Natural killer cell (primary cell): Measurements from ENCODE around the gene JPH3. TPM values are rescaled to one million over a fixed set of nuclear protein-coding genes. Genes with fewer than 3 reads are reported as not detected.

Experiments used
- ATAC-seq, 3 donors: fragments of 150-1000 bp in 2 of 3; fragments of 200-7000 bp in 1 of 3; cut with Tn5 transposase; 1 replicate in 1 of 3; 2 replicates in 2 of 3; pipeline ENCODE4 v1.10.0; 2021; ENCODE audit warnings: mild to moderate bottlenecking in 2 of 3, moderate library complexity in 2 of 3
- DNase-seq, 2 donors: peaks; one replicate each; pipeline versions ENCODE4 v3.0.0 to v3.0.0-alpha.2; 2013 to 2021; ENCODE audit warnings: mixed read lengths in 1 of 2
- H3K27ac ChIP-seq: one replicate; pipeline ENCODE4 v1.5.1; 2013; ENCODE audit warnings: mild to moderate bottlenecking, low read length
- H3K27me3 ChIP-seq: one replicate; pipeline ENCODE4 v1.6.1; 2013; ENCODE audit warnings: low read length; ENCODE audit not compliant: control insufficient read depth, insufficient read depth
- H3K36me3 ChIP-seq: one replicate; pipeline ENCODE4 v1.6.1; 2013; ENCODE audit warnings: low read length; ENCODE audit not compliant: control insufficient read depth, insufficient read depth
- H3K4me1 ChIP-seq: one replicate; pipeline ENCODE4 v1.6.1; 2013; ENCODE audit warnings: low read length; ENCODE audit not compliant: control insufficient read depth, insufficient read depth
- H3K4me3 ChIP-seq: one replicate; pipeline ENCODE4 v1.5.1; 2013; ENCODE audit warnings: low read length
- H3K9me3 ChIP-seq: one replicate; pipeline ENCODE4 v1.6.1; 2013; ENCODE audit warnings: low read length; ENCODE audit not compliant: control insufficient read depth, insufficient read depth
- H3K27ac Mint-ChIP-seq, 2 donors: one replicate each; pipeline ENCODE4 v1.8.0; 2022; ENCODE audit warnings: mild to moderate bottlenecking in 2 of 2, mixed read lengths in 2 of 2, moderate library complexity in 1 of 2
- H3K27me3 Mint-ChIP-seq, 2 donors: one replicate each; pipeline ENCODE4 v1.8.0; 2022; ENCODE audit warnings: low read depth in 2 of 2, mixed read lengths in 2 of 2
- H3K36me3 Mint-ChIP-seq: one replicate; pipeline ENCODE4 v1.8.0; 2022; ENCODE audit warnings: mixed read lengths
- H3K4me1 Mint-ChIP-seq, 2 donors: one replicate each; pipeline ENCODE4 v1.8.0; 2022; ENCODE audit warnings: mixed read lengths in 2 of 2
- H3K4me3 Mint-ChIP-seq: one replicate; pipeline ENCODE4 v1.8.0; 2022; ENCODE audit warnings: mild to moderate bottlenecking, moderate library complexity, mixed read lengths
- H3K9me3 Mint-ChIP-seq, 2 donors: one replicate each; pipeline ENCODE4 v1.8.0; 2022; ENCODE audit warnings: mixed read lengths in 2 of 2
- CTCF ChIP-seq: fragments of 200-600 bp; IDR thresholded peaks from one replicate; pipeline ENCODE4 v1.8.0; 2022; ENCODE audit warnings: antibody characterized with exemption
- WGBS: methylation state at CpG from one replicate; pipeline ENCODE4 v1.1.7; 2013; ENCODE audit warnings: missing lambda C conversion rate; ENCODE audit not compliant: insufficient coverage; 5-methylcytosine and 5-hydroxymethylcytosine counted together
- intact Hi-C: fragments of 100-400 bp; cut with micrococcal nuclease; formaldehyde crosslinking; loops from one replicate; pipeline ENCODE4 v1.14.2; 2022
- total RNA-seq, 4 donors: library from RNA; stranded (reverse); fragments of 120-200 nt in 1 of 4; gene quantifications; one replicate each; pipeline versions ENCODE4 v1.2.3 to v1.2.4, GENCODE V29; 2013 to 2022

JPH3 gene
- total RNA-seq, 3 donors from 2014 or later (not counting 1 experiment from before 2014, with no cell fraction given), result not detected

- Mint-ChIP-seq H3K4me3 (no peak overlapping the region), H3K27ac (no peak overlapping the region), H3K9me3 (no peaks in the 10 kb centered on the region), H3K4me1 (peaks cover 22 to 23% of the 10 kb centered on the region in 2 donors), H3K27me3 (no peaks in the 10 kb centered on the region), H3K36me3 (no peaks in the 10 kb centered on the region)
- ATAC-seq, result no peak
- Histone ChIP-seq H3K4me1 (peaks cover 29% of the 10 kb centered on the region), H3K4me3 (no peak overlapping the region), H3K27me3 (no peaks in the 10 kb centered on the region), H3K27ac (no peak overlapping the region), H3K9me3 (no peaks in the 10 kb centered on the region), H3K36me3 (peaks cover 21% of the 10 kb centered on the region)
- DNase-seq, result no peak
- TF ChIP-seq CTCF, result no peak
- WGBS, result 92% methylated on average over 18 of the region's 18 CpGs
- intact Hi-C loops, result no loop called here
Observed at GRCh38 chr16:87696726-87697125, 94.4 kb downstream of the JPH3 start.

- intact Hi-C loops, result no loop called here
- H3K36me3 ChIP-seq, result peaks cover 21% of the 10 kb centered on the region
- Mint-ChIP-seq H3K4me3 (no peak overlapping the region), H3K27me3 (no peaks in the 10 kb centered on the region), H3K27ac (peak overlapping the region; percentile 41 to 54), H3K36me3 (no peaks in the 10 kb centered on the region), H3K9me3 (no peaks in the 10 kb centered on the region), H3K4me1 (peaks cover 27 to 28% of the 10 kb centered on the region in 2 donors)
- 95% methylated on average over 21 of the region's 21 CpGs for WGBS
- ATAC-seq, result no peak
- H3K4me1 ChIP-seq, result peaks cover 35% of the 10 kb centered on the region
- no peak overlapping the region for H3K27ac ChIP-seq
- H3K4me3 ChIP-seq, result no peak overlapping the region
- no peaks in the 10 kb centered on the region for H3K27me3 ChIP-seq
- DNase-seq, result no peak
- no peak for TF ChIP-seq CTCF
- H3K9me3 ChIP-seq, result no peaks in the 10 kb centered on the region
Observed at GRCh38 chr16:87697256-87697655, 94.9 kb downstream of the JPH3 start.

GRCh38 chr16:87697792-87698191 is 95.5 kb downstream of the JPH3 start:
- TF ChIP-seq CTCF, result no peak
- intact Hi-C loops, result no loop called here
- peaks cover 40% of the 10 kb centered on the region for H3K4me1 ChIP-seq
- Mint-ChIP-seq H3K4me1 (peaks cover 32 to 33% of the 10 kb centered on the region in 2 donors), H3K9me3 (no peaks in the 10 kb centered on the region), H3K27ac (peak overlapping the region; percentile 41 to 54), H3K4me3 (no peak overlapping the region), H3K27me3 (no peaks in the 10 kb centered on the region), H3K36me3 (no peaks in the 10 kb centered on the region)
- no peak overlapping the region for H3K4me3 ChIP-seq
- H3K9me3 ChIP-seq, result no peaks in the 10 kb centered on the region
- no peak overlapping the region for H3K27ac ChIP-seq
- DNase-seq (no peak), ATAC-seq (no peak)
- no peaks in the 10 kb centered on the region for H3K27me3 ChIP-seq
- 92% methylated on average over 14 of the region's 14 CpGs for WGBS
- peaks cover 21% of the 10 kb centered on the region for H3K36me3 ChIP-seq

- no peak for TF ChIP-seq CTCF
- no peaks in the 10 kb centered on the region for H3K27me3 Mint-ChIP-seq
- H3K9me3 Mint-ChIP-seq, result no peaks in the 10 kb centered on the region
- H3K27ac Mint-ChIP-seq, result peak overlapping the region; percentile 41 to 54
- intact Hi-C loops, result no loop called here
- WGBS, result 69% methylated on average over 7 of the region's 7 CpGs
- Histone ChIP-seq H3K4me3 (no peak overlapping the region), H3K27me3 (no peaks in the 10 kb centered on the region), H3K4me1 (peaks cover 44% of the 10 kb centered on the region), H3K36me3 (peaks cover 21% of the 10 kb centered on the region), H3K9me3 (no peaks in the 10 kb centered on the region), H3K27ac (no peak overlapping the region)
- ATAC-seq (no peak), DNase-seq (no peak)
- peaks cover 37 to 38% of the 10 kb centered on the region in 2 donors for H3K4me1 Mint-ChIP-seq
- H3K36me3 Mint-ChIP-seq, result no peaks in the 10 kb centered on the region
- peak overlapping the region; percentile 58 for H3K4me3 Mint-ChIP-seq
Observed at GRCh38 chr16:87698241-87698640, 95.9 kb downstream of the JPH3 start.
